ENCODE results near the gene PTPA.

PTPA gene

DNA sequence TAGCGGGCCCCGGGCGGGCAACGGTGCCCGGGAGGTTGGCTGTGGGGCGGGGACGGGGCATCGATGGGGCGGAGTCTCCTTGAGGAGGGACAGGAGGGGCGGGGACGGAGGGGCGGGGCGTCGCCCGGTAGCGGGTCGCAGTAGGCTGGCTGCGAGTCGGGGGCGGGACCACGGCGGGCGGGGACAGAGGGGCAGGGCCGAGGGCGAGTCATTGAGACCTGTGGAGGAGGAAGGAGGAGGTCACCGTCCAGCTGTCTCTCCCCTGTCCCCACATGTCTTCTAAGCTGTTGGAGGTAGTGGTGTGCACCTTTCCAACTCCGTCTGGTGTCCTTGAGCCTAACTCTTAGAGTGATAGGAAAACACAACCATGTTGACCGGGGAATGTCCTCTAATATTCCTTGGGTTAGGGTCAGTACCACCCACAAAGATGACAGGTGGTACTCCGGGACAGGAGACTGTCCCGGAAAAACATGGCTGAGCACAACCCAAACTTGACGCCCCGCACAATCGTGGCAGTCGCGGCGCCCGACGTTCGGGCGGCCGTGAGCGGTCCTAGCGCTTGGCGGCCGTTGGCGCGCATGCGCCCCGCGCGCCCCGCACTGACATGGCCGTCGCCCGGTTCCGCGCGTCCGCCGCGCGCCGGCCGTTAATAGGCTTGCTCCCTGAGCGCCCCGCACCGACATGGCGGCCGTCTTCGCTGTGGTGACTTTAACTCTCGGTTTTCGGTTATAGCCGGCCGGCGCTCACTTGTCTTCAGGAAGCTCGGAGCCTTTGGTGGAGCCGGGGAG lies at the start of gene PTPA, which contains the start of gene CRAT:
Gene PTPA (plus strand): TSS at position 676 of the 788 bp plus-strand sequence. CDS start 186 bp downstream, outside the sequence.
Gene CRAT (minus strand): TSS at position 54 of the 788 bp plus-strand sequence. CDS start 284 bp downstream, outside the sequence.
- DNase-seq, result peak; percentile 71 to 77

DNA sequence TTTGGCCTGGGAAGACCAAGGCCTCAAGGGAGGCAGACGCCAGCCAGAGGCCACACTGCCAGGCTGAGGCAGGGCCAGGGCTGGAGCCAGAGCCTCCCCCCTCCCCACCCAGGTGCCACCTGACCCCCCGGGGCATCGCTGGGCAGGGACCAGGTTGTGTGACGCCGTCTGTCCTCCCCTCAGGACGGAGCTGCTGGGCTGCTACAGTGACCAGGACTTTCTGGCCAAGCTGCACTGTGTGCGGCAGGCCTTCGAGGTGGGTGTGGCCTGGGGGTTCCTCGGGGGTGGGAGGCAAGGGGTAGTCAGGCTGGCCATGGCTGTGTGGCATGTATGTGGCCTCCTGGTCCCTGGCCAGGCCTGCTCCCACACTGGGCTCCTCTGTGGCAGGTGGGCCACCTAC lies 48.2 kb upstream of the PTPA start:
- DNase-seq, result no peak

GRCh38 chr9:129064499-129064908 lies 46.7 kb upstream of the PTPA start:
- DNase-seq, result no peak

DNA sequence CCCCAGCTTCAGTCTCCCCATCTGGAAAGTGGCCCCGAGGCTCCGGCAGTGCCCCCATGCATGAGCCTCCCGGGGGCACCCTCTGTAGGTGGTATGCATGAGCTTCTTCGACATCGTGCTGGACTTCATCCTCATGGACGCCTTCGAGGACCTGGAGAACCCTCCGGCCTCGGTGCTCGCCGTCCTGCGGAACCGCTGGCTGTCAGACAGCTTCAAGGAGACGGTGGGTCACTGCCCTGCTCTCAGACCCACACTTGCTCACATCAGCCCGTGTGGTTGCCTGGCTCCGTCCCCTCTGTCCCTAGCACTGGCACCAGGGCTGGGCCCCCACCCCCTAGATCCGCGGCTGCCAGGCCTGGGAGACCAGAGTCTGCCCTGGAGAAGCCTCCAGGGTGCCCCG lies 43.1 kb upstream of the PTPA start:
- DNase-seq, result no peak

DNA sequence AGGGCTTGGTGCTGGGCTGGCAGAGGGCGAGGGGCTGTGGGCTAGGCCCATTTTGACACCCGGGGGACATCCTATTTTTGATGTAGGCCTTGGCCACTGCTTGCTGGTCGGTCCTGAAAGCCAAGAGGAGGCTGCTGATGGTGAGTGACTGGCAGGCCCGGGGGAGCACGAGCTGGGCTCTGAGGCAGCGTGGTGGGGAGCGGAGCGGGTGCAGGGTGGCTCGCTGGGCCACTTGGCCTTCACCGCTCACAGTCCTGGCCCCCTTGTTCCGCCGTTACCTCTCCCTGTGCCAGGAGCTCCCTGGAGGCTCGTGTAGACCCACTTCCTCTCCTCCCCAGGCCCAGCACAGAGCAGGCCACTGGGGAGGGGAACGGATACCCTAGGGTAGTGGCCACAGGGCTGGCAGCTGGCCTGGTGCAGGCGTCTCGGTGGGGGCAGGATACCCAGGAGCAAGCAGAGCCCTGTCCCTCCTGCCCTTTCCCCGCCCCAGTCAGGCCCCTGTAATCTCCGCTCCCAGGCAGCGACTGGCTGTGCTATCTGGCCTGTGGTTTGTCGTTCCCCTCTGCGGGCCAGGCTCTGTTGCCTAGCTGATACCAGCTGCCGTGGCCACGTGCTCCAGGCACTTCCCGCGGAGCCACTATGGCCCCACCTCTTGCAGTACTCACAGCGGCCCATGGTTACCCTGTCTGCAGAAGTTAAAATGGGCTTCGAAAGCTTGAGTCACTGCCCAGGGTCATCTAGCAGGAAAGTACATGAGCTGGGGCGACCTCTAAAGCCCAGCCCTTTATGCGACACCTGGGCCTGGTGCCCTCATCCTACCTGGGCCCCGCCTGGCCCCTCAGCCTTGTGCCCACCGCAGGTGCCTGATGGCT lies 42.0 kb upstream of the PTPA start:
- DNase-seq, result no peak

- DNase-seq, result no peak
Measured at GRCh38 chr9:129069862-129070641, 41.2 kb upstream of the PTPA start.

- no peak for DNase-seq
Measured at GRCh38 chr9:129070696-129071525, 40.3 kb upstream of the PTPA start.

- no peak for DNase-seq
Measured at GRCh38 chr9:129071526-129072126, 39.6 kb upstream of the PTPA start.

DNA sequence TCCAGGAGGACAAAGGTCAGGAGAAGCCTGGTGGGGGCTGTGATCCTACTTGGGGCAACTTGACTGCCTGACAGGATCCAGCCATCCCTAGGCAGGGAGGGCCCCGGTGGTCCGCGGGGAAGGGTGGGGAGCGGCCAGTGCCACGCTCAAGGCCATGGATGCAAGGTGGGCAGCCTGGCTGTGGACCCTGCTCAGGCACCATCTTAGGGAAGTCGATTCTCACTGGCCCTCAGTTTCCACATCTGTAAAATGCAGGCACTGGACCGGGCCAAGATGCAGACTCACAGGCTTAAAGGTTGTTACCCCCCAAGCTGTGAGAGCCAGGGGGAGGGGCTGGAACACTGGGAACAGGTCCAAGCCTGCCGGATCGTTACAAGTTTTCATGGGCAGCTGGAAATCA lies 39.0 kb upstream of the PTPA start:
- no peak for DNase-seq

- DNase-seq, result no peak
Measured at GRCh38 chr9:129073404-129073803, 37.8 kb upstream of the PTPA start.

DNA sequence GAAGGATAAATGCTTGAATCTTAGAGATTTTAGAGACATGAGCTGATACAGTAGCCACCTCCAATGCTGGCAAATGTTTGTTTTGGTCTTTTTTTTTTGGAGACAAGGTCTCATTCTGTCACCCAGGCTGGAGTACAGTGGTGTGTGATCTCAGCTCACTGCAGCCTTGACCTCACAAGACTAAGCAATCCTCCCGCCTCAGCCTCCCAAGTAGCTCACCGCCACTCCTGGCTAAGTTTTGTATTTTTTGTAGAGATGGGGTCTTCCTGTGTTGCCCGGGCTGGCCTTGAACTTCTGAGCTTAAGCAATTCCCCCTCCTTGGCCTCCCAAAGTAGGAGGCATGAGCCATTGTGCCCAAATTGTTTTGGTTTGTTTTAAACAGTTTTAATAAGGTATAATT lies 37.1 kb upstream of the PTPA start:
- DNase-seq, result no peak

DNA sequence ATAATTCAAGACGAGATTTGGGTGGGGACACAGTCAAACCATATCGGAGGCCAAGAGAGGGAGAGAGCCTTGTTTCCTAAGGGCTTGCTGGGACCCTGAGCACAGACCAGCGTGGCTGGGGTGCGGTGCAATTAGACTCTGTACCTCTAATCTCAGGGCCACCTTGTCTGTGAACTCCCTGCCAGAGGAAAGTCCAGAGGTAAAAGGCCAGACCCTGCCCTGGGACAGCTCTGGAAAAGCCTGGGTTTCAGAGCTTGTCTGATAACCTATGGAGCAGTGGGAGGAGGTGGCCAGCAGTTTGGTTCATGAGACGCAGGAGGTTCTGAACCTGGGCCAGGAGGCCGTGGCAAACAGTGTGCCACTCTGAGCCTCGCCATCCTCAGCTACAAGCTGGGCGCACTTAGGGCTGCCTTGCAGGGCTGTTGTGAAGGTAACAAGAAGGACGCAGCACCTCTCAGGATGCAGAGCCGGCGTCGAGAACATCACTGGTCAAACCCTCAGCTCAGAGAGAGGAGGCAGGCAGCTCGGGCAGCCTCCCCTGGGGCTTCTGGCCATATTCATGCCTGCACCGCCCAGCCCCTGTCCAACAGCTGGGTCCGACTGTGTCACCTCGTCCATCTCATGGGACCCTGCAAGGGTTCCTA lies 35.1 kb upstream of the PTPA start:
- no peak for DNase-seq

DNA sequence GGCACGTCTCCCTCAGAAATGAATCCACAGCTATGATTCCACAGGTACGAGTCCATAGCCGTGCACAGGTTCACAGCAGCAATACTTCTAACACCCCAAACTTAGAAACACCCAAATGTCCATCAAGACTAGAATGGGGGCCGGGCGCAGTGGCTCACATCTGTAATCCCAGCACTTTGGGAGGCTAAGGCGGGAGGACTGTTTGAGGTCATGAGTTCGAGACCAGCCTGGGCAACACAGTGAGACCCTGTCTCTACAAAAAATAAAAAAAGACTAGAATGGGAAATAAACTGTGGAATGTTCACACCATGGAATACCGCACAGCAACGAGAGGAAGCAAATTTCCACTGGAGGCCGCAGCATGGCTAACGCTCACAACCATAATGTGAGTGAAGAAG lies 34.6 kb upstream of the PTPA start:
- no peak for DNase-seq

DNA sequence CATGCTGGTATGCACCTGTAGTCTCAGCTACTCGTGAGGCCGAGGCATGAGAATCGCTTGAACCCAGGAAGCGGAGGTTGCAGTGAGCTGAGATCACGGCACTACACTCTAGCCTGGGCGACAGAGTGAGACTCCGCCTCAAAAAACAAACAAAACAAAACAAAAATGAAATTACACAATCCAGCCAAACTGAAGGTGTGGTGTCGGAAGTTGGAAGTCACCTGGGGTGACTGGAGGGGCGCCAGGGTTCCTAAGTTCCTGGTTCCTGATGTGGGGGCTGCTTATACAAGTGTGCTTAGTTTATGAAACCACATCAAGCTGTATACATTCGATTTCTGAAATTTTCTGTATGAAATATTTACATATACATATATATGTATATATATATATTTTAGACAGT lies 34.0 kb upstream of the PTPA start:
- DNase-seq, result no peak

DNA sequence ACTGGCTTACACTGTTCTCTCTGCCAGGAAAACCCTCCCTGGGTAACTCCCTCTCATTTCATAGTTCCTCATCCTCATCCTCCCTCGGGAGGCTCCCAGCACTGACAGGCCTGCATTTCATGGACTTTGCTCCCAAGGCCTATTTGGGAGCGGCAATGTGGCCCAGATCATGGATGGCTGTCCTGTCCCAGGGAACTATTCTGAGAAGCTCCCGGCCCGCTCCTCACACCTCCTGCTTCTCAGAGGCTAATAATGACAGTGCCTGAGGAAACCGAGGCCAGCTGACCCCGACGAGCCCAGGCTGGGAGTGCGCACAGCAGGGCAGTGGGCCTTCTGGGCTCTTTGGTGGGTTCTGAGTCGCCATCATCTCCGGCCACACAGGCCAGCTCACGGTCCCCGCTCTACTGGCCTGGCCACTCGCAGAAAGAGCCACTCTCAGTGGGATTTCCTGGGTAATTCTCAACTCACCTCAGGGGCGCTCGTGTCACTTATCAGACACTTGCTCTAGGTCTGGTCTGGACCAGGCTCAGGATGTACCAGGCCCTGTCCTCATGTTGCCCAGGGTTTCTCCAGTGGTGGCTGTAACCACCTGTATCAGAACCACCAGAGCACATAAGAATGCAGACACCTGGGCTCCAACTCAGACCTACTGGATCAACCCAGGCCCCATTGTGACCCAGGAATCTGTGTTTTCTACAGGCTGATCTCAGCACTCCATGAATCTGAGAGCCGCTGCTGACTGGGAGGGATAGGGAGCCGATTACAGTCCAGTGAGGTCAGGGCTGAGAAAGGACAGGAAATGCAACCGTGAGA lies 32.3 kb upstream of the PTPA start:
- no peak for DNase-seq

DNA sequence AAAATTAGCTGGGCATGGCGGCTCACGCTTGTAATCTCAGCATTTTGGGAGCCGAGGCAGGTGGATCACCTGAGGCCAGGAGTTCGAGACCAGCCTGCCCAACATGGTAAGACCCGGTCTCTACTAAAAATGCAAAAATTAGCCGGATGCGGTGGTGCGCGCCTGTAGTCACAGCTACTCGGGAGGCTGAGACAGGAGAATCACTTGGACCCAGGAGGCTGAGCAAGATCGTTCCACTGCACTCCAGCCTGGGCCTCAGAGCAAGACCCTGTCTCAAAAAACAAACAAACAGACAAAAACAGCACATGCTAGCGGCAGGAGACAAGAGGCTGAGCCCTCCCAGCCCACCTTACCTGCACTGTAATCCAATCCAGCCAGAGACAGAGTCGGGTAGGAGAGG lies 31.4 kb upstream of the PTPA start:
- no peak for DNase-seq

DNA sequence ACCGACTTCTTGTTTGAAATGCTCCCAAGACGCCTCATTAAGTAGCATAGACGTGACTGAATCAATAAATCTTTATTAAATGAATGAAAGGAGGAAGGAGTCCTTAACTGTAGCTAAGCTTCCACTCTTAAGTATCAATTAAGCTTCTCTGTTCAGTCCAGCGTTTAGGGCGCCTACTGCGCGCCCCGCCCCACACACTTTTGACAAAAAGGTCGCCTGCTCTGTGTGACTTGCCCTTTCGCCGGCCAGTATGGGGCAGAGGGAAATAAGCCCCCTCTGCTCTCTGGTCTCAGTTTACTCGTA lies 31.0 kb upstream of the PTPA start:
- DNase-seq, result no peak

GRCh38 chr9:129080601-129081387 lies 30.4 kb upstream of the PTPA start, which contains the start of gene DOLPP1:
Gene DOLPP1 (plus strand): TSS chr9:129081111. CDS start chr9:129081132, 21 bp downstream.
- DNase-seq, result peak; percentile 76 to 92

GRCh38 chr9:129081388-129081904 lies 29.8 kb upstream of the PTPA start:
- no peak for DNase-seq

All from NCI-H187 (cell line).